ENCODE measurements around the gene IKZF1.

IKZF1 gene

GRCh38 chr7:50304129-50304910, at the start of gene IKZF1:
Gene IKZF1 (plus strand): TSS chr7:50304716. CDS start chr7:50319062, 14,346 bp downstream.
- no peak for DNase-seq (ENCODE audit: low read depth)

GRCh38 chr7:50261593-50261992, 42.9 kb upstream of the IKZF1 start:
- DNase-seq (ENCODE audit: low read depth): no peak

GRCh38 chr7:50262446-50262845, 42.1 kb upstream of the IKZF1 start:
- DNase-seq (ENCODE audit: low read depth): no peak

DNA sequence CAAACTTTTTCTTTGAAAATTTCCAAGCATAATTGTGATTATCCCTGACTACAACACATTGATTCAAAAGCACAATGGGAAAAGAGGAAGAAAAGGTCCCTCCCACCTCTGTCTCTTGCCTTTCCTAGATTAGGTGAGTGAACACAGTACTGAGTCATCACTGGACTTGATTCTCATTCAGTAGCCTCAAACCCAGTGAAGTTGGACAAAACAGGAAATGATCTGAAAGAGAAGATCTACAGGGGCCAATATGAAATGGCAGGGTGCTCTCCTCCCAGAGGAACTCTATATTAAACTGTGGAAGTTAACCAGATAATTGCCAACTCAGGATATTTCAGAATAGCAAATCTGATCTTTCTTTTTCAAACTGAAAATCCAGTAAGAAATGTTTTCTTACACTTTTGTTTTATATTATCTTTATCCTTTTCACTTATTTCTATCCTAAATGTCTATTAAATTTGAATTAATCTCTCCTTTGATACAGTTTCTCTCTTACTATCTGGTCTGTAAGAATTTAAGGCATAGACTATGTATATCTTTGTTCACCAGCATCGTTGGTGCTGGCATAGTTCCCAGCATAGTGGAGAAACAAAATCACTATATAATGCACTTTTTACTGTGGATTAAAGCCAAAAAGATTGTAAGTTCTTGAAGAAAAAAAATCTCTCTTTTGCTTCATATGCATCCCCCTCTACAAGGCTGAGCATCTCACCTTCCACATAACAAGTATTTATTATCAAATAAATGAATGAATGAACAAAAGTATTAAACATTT, 41.4 kb upstream of the IKZF1 start:
- no peak for DNase-seq (ENCODE audit: low read depth)

DNA sequence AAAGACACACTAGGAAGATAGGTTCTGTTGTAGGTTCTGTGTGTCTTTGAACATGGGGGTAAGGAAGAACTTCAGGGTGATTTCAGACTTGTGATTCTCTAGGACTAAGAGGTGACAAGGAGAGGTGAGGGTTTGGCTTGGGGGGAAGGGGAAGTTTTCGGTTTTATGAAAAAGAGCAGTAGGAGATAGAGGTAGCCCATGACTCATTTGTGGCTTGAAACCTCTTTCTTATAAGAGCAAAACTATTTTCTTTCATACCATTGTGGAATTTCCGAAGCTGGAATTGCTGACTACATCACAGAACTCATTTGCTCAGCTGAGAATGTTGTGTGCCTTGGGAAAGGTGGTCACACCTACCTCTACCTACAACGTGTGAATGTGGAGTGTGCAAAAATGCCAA, 39.6 kb upstream of the IKZF1 start:
- peak; percentile 30 for DNase-seq (ENCODE audit: low read depth)

- no peak for DNase-seq (ENCODE audit: low read depth)
Observed at GRCh38 chr7:50265968-50266634, 38.4 kb upstream of the IKZF1 start.

DNA sequence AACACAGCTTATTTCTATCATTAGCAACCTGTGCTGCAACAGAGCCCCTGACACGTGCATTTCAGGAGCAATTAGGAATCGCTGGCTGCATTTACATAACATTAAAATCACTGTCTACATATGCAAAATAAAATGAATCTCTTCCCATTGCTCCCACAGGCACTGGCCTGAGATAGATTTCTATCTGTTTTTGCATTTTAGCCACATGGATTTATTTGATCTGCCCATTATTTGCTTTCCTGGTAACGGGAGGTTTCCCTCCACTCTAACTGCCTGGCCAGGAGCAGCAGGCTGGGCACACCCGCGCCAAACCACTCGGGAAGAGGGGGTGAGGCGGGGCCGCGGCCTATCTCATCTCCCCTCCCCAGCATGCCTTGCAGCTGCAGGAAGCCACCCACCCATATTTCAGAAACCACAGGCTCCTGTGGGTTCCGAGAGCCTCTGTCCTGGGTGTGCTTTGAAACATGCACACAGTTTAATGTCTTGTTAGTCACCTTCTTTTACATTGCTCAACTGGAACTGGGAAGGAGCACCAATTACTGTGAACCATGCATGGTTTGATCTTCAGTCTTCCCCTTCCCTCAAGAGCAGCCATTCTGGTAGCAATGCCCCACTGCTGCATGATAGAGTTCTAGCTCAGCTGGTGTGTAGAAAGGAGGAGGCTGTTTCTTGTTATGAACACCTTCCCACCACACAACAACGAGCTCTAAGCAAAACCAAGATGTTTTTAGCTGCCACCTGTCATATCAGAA, 37.7 kb upstream of the IKZF1 start:
- peak; percentile 74 for DNase-seq (ENCODE audit: low read depth)

- no peak for DNase-seq (ENCODE audit: low read depth)
Observed at GRCh38 chr7:50267525-50268041, 36.9 kb upstream of the IKZF1 start.

- DNase-seq (ENCODE audit: low read depth): no peak
Observed at GRCh38 chr7:50268223-50268622, 36.3 kb upstream of the IKZF1 start.

- DNase-seq (ENCODE audit: low read depth): no peak
Observed at GRCh38 chr7:50268990-50269389, 35.5 kb upstream of the IKZF1 start.

GRCh38 chr7:50270531-50271018, 33.9 kb upstream of the IKZF1 start:
- no peak for DNase-seq (ENCODE audit: low read depth)

- DNase-seq (ENCODE audit: low read depth): no peak
Observed at GRCh38 chr7:50272808-50273207, 31.7 kb upstream of the IKZF1 start.

DNA sequence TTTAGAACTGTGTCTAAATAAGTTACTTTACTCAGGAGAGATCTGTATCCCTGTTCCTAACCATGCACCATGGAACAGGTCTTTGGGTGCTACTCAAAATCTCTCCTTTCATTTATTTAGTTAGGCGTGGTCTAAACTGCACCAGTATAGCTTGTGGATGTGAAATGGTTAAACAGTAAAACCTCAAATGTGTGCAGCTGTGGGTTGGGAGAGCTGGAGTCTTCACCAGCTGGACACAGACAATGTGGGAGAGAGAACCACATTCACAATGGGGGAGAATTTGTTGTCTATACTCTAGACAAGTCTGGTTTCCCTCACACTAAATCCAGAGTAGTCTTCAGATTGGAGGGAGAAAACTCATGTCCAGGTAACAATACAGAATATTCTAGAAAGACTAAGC, 31.2 kb upstream of the IKZF1 start:
- no peak for DNase-seq (ENCODE audit: low read depth)

GRCh38 chr7:50273870-50274269, 30.6 kb upstream of the IKZF1 start:
- DNase-seq (ENCODE audit: low read depth): no peak

- DNase-seq (ENCODE audit: low read depth): no peak
Observed at GRCh38 chr7:50274361-50274760, 30.2 kb upstream of the IKZF1 start.

GRCh38 chr7:50275430-50275829, 29.1 kb upstream of the IKZF1 start:
- DNase-seq (ENCODE audit: low read depth): no peak

DNA sequence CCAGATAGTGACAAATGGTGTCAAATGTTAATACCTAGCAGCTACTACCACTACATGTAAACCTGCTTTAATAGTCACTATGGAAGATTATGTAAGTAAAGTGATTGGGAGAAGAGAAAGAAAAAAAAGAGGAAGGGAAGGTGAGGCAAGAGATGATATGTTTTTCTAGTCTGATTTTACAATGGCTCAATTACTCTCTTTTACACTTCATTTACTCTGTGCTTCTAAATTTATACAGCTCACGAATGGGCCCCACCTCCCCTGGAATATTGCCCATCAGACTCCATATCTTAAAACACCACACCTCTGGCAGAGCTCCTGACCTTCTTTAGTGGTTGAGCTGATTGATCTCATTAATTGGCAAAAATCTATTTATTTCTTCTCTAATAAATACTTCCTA, 28.0 kb upstream of the IKZF1 start:
- no peak for DNase-seq (ENCODE audit: low read depth)

DNA sequence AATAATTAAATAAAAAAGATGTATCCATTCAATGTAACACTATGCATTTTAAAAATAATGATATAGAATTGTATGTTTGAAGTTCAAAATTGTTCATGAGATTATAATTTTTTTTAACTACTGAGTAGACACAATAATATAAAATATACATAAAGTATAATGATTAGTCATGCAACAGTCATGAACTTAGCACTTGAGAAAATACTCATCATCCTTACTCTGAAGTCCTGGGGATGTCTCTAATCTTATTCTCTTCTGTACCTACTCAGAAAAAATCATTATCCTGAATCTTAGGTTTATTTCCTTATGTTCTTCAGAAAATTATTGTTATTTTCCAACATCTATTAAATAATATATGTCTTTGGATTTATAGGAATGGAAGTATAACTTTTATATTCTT, 26.4 kb upstream of the IKZF1 start:
- DNase-seq (ENCODE audit: low read depth): no peak

- DNase-seq (ENCODE audit: low read depth): no peak
Observed at GRCh38 chr7:50281680-50282445, 22.7 kb upstream of the IKZF1 start.

- no peak for DNase-seq (ENCODE audit: low read depth)
Observed at GRCh38 chr7:50282813-50283605, 21.5 kb upstream of the IKZF1 start.

Measured in activated gamma-delta T cell treated with anti-CD3 and anti-CD28 coated beads, Interleukin-2, amount 50 U/mL, for 16 hours (primary cell).